GM20000 (cell line): ENCODE data around the gene CAMSAP1.

ENCODE experiments used
- DNase-seq: peaks from one replicate; pipeline ENCODE4 v3.0.0; 2012; ENCODE audit warnings: low spot score
- TF ChIP-seq, protein P1 (sequence below): IDR thresholded peaks from 2 replicates; pipeline ENCODE4 v1.5.1; 2012; ENCODE audit warnings: mild to moderate bottlenecking, control low read depth; ENCODE audit errors: extremely low read depth, missing control alignments

CAMSAP1 gene

GRCh38 chr9:135931349-135931820 is 24.0 kb upstream of the CAMSAP1 start:
- DNase-seq = no peak
- TF ChIP-seq, protein P1, sequence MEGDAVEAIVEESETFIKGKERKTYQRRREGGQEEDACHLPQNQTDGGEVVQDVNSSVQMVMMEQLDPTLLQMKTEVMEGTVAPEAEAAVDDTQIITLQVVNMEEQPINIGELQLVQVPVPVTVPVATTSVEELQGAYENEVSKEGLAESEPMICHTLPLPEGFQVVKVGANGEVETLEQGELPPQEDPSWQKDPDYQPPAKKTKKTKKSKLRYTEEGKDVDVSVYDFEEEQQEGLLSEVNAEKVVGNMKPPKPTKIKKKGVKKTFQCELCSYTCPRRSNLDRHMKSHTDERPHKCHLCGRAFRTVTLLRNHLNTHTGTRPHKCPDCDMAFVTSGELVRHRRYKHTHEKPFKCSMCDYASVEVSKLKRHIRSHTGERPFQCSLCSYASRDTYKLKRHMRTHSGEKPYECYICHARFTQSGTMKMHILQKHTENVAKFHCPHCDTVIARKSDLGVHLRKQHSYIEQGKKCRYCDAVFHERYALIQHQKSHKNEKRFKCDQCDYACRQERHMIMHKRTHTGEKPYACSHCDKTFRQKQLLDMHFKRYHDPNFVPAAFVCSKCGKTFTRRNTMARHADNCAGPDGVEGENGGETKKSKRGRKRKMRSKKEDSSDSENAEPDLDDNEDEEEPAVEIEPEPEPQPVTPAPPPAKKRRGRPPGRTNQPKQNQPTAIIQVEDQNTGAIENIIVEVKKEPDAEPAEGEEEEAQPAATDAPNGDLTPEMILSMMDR = no peak

- TF ChIP-seq, protein P1 = no peak
- DNase-seq = no peak
Measured at GRCh38 chr9:135930446-135931345, 23.4 kb upstream of the CAMSAP1 start.

DNA sequence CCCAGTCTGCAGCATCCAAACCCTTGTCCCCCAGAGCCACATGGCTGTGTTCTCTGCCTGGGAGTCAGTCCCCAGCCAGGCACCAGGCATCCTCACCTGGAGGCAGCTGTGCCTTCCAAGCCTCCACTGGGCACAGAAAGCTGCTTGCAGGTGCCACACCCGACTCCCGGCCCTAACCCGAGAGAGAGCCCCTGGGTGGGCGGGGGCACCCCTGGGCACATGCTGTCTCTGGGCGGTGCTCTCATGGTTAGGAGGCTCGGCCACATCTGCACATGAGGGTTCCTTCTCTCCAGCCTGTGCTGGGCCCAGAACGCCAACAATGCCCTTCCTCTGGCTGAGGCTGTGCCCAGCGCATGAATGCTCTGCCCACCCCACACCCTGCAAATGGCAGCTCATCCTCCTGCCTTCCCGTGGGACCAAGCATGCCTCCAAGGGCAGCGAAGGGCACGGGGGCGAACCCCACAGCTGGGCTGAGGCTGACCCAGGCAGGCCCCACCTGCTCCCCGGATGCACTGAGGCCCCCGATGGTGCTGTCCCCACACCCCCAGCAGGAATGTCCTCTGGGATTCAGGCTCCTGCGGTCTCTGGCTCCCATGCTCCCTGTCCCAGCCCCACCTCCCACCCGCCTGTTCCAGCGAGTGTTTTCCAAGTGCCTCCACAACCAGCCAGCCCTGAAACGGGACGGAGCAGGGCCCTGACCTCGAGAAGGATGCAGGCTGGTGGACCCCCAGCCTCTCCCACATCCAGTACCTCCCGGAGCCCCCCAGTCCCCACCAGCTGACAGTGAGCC is 22.5 kb upstream of the CAMSAP1 start:
- no peak for DNase-seq
- TF ChIP-seq, protein P1 = no peak

DNA sequence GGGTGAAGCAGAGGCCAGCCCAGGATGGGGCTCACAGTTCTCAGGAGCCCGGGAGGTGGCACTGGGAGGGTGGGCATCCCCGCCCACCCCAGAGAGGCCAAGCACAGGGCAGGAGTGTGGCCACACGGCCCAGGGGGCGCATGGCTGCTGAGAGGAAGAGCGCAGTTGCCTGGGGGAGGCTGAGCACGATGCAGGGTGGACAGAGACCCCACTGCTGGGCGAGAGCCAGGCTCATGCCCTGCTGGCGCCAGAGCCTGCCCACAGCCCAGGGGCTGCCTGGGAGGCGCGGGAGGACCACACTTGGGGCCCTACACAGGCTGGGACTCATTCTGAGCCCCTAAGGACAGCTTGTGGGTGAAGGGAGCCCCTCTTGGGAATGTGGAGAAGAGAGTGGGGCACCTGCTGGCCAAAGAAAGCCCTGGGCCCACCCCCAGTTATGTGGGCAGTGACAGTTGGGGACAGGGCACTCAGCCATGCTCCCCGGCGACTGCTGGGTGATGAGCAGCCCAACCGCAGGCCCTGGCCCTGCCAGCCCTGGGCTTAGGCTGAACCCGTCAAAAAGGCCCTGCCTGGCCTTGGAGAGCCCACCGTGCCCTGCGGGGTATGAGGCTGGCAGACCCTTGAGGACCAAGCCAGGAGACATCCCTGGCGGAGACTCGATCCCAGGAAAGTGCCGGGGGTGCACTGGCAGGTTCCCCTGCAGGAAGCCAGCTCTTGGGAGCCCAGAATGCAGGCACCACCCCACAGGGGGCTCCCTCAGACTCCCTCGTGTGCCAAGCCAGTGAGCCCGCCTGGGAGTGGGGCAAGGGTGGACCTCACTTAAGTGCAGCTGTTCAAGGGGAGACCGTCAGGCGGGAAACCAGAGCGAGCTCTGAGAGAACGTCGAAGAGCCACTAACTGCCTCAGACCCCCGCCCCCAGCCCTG is 21.6 kb upstream of the CAMSAP1 start:
- TF ChIP-seq, protein P1 = no peak
- DNase-seq = no peak

GRCh38 chr9:135928074-135928730 is 20.9 kb upstream of the CAMSAP1 start:
- TF ChIP-seq, protein P1 = no peak
- DNase-seq = no peak

GRCh38 chr9:135927195-135928013 is 20.1 kb upstream of the CAMSAP1 start:
- no peak for DNase-seq
- TF ChIP-seq, protein P1 = no peak
